Activated CD4-positive, alpha-beta T cell treated with anti-CD3 and anti-CD28 coated beads, Interleukin-2, Interleukin-4, amounts not matched to agents 100 ng/mL and 50 ng/mL, durations not matched to agents 16 hours and 8 hours (primary cell): ENCODE results near the gene TWIST2.

Source experiments
- DNase-seq: peaks from one replicate; pipeline ENCODE4 v3.0.0-alpha.2; 2020; ENCODE audit warnings: low spot score

The TWIST2 gene

DNA sequence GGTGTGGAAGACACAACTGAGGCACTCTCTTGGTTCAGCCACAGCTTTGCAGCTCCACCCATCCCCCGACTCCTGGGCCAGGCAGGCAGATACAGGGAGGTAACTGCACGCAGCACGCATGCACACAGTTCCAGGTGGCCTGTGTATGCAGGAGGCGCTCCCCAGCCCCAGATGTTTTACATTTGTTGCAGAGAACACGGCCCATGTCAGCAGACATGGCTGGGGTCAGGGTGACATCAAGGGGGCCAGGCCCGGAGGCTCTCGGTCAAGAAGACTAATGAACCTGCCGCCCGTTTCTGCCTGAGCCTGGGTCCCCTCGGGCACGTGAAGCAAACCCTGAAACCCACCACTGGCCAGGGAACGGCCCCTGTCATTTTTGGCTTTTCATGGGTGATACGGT lies 57.3 kb downstream of the TWIST2 start:
- no peak for DNase-seq

DNA sequence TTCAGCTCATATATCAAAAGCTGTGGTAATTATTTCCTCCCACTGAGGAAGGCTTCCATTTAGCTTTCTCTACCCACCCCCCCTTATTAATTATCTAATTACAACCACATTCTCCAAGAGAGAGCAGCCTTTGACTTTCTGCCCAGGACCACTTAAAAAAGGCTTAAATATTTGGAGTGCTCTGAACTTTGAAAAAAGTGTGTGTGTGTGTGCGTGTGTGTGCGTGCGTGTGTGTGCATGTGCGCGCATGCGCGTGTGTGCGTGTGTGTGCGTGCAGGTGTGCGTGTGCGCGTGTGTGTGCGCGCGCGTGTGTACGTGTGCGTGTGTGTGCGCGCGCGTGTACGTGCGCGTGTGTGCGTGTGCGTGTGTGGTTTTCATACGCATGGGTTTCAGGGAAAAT lies 57.8 kb downstream of the TWIST2 start:
- no peak for DNase-seq

DNA sequence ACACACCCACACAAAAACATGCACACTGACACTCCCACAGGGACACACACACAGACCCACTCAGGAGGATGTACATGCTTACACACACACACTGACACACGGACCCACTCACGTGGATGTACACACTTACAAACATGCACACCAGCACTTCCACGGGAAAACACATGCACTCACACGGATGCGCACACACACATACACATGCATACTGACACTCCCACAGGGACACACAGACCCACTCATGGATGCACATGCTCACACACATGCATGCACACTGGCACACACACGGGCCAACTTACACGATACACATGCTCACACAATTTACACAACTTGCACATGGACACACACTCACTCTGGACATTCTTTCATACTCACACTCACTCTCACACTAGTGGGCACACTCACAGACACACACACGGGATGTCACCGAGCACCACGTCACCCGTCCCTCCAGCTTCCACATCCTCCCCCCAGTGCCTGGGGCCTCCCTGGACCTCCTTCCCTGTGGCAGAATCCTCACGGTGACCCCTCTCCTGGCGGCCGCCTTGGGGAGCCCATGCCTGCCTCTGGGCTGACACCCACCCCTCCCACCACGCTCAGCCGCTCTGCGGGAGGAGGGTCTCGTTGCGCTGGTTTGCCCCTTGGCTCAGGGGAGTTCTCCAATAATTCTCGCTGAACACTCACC lies 58.5 kb downstream of the TWIST2 start:
- DNase-seq = no peak

DNA sequence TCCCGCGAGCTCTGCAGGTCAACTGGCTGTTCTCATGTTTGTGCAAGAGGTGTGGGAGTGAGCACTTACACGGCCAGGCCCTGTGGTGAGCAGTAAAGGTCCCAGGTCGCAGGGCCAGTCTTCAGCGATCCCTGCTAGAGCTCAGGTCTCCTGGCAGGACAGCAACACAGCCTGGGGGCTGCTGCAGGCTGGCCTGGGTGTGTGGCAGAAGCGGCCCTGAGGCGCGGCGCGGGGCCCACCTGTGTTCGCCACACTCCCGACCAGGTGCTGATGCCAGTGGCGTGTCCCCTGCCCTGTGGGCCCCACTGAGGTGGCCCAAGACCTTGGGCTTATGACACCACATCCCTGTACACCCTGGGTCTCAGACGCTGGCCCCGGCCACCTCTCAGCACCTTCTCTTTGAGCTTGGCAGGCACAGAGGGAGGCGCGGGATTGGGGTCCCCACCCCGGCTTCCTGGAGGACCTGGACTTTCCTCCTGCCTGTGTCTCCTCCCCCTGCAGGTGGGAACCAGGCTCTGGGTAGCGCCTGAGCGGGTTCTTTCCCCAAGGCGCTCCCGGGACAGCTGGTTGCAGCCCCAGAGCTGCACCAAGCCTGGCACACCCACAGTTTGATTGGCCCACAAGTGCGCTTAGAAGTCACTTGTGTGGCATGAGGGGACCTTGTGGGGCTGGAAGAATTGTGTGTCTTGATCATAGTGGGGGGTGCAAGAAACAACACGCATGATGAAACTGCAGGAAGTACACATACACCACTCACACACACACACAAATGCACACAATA lies 59.2 kb downstream of the TWIST2 start:
- no peak for DNase-seq

DNA sequence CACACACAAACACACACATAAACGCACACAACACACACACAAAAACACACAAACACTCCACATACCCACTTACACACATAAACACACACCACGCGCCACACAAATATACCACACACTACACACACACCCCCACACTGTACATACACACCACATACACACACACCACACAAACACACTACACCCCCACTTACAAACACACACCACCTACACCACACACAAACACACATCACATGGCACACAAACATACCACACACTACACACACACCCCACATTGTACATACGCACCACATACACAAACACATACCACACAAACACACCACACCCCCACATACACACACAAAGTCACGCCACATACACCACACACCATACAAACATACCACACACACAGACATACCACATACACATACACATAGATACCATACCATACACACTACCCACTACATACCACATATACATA lies 59.9 kb downstream of the TWIST2 start:
- DNase-seq = no peak

DNA sequence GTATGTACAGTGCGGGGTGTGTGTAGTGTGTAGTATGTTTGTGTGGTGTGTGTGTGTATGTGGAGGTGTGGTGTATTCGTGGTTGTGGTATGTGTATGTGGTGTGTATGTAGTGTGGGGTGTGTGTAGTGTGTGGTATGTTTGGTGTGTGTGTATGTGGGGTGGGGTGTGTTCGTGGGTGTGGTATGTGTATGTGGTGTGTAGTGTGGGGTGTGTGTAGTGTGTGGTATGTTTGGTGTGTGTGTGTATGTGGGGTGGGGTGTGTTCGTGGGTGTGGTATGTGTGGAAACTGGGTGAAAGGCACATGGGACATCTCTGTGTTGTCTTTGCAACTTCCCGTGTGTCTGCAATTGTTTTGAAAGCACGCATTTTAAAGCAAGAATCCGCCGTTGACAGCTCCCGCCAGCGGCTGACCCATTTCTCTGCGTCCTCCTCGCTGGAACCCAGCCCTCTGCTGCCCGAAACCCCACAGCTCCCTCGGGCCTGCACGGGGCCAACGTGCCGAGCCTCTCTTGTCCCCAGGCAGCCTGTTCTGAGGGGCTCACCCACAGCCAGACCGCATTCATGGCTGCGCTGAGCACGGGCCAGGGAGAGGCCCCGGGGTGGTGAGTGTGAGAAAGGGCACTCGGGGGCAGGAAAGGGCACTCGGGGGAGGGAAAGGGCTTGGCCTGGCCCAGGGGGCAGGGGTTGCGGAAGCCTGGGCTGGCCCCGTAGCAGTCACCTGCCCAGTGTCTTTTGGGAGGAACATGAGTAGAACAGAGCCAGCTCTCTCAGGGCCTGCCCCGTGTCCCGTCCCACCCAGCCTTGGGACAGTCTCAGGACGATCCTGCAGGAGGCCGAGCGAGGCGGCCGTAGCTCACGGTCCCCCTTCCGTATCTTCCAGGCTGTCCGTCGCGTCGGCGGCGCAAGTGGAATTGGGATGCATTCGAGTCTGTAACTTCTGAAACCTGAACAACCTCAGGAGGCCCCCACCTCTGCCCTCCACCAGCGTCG lies 61.4 kb downstream of the TWIST2 start:
- DNase-seq = no peak

DNA sequence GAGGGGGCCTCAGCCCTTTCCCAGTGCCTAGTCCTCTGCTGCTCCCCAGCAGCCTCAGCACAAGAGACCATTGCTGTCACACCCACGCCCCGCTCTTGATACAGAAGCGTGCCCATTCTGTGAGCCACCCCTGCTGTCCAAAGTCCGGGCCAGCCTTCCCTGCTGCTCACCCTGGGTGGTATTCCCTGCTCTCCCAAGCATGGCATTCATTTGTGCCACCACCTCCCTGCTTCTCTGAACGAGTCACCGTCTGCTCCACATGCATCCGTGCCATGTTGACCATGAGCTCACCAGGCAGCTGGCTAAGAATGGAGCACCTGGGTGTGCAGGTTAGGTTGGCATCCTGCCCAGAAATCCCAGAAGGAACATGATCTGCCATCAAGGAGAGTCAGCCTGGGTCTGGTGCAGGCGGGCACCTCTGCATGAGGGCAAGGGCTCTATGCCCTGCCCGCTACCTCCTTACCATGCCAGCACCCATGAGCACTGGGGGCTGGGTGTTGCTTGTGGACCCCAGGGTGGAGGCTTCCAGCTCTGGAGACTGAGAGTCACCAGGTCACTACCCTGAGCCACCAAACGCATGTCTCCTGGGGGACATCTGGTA lies 63.0 kb downstream of the TWIST2 start:
- DNase-seq = no peak

- DNase-seq = no peak
Measured at GRCh38 chr2:238911376-238912227, 63.7 kb downstream of the TWIST2 start.

DNA sequence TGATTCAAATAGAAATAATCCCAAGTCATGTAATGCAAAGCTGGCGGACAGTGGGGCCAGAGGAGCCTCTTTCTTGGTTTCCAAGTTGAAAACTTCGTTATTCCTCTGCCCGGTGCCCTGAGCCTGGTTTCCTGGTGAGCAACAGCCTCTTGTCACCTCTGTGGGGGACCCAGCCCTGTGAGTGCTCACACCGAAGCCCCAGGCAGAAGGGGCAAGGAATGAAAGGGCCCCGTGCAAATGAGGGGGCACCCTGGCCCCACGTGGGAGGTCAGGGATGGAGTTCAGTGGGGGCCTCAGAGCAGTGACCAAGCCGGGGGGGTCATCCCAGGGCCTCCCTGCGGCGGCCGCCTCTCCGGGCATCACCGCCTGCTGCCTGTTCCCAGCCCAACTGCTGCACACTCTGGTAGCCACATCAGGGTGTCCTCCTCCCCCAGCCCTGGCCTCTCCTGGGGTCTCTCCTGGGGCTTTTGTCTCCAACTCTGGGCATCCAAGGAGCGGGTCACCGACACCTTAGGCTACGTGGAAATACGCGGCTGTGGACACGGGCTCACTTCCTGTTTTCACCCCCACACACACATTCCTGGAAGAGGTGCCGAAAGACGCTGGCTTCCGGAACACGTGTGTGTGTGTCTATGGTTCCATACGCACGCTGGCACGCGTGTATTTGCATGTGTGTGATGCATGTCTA lies 64.5 kb downstream of the TWIST2 start:
- no peak for DNase-seq

DNA sequence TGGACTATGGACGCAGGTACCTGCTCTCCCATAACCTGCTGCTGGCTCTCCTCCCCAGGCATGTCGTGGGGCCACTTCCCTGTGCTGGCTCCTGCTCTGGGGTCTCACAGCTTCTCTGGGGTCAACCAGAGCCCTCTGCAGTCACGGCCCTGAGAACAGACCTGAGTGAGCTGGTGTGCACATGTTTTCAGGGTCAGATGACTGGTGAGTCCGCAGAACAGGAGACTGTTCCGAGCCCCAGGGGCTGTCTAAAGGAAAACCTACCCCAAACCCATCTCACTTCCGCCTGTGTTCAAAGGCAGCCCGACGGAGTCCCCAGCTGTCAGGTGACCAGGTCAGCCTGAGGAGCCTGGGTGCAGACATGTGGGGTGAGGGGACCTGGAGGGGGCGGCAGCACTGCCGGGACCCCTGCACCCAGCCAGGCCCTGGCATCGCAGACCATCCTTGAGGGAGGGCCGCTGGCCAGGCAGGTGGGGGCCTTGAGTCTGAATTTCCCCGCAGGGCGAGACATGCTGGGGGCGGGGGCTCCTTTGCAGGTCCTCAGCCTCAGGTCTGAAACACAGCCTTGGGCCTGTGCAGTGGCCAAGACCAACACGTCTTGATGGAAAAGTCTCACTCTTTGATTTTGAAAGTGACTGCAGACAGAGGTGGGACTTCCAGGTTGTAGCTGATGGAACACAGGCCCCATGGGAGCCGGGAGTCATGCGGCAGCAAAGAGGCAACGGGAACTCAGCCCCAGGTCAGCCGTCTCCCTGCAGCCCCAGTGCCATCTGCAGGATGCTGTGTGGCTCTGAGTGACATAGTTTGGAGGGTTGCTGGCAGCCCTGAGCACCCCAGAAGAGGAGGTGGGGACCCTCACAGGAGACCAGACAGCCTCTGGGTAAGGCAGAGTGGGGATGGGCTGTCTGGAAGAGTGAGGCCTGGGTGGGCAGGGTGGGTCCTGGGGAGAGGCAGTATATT lies 65.3 kb downstream of the TWIST2 start:
- DNase-seq = no peak

DNA sequence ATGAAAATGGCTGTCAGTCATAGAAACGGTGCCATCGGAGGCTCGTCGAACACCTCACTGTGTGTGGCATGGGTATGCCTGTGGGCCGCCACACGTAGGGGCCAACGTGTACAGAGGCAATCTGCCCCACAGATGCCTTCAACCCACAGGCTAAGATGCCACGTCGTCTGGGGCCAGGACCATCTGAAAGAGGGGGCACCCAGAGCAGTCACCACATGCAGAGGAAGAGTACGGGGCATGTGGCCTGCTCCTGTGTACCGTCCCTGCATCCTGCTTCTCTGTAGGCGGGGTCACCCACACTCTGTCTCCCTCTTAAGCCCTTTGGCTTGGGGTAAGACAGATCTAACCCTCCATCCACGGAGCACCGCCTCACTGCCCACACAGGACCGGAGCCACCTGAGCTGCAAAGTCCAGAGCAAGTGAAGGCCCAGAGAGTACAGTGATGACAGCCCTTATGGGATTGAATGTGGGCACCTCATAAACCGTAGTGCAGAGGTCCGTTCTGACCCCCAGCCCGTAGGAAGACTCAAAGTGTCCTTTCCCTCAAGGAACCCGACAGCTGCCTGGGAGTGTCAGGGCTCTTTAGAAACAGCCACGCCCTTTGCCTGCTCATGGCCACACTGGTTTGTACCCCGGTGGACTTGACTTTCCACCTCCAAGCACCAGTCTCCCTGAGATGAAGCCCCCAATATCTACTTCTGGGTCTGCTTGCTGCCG lies 66.2 kb downstream of the TWIST2 start:
- DNase-seq = no peak

- no peak for DNase-seq
Measured at GRCh38 chr2:238914648-238915015, 66.7 kb downstream of the TWIST2 start.

- no peak for DNase-seq
Measured at GRCh38 chr2:238915196-238915595, 67.3 kb downstream of the TWIST2 start.

GRCh38 chr2:238915596-238915995 lies 67.7 kb downstream of the TWIST2 start:
- DNase-seq = no peak

DNA sequence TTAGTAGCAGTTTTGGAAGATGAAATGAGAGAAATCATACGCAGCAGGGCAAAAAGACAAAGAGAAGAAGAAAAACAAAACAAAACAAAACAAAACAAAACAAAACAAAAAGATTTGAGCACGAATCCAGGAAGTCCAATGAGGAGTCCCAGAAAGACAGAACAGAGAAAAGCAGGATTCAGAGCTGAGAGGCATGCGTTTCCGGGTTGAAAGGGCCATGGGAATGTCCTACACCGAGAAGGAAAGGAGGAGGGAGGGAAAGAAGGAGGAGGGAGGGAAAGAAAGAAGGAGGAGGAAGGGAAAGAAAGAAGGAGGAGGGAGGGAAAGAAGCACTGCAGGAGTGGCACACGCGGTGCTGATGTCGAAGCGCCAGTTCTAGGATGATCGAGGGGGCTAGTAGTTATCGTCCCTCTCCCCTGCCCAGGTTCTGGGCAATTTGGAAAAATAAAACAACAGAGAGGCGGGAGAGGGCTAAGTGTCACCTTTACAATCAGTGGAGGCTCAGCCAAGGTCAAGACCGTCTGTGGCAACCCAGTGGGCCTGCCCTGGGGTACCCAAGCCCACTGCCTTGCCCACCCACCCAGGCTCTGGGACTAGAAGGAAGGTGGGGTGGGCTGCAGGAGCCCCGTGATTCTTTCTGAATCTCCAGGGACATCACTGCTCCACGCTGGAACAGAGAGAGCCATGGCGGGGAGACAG lies 68.4 kb downstream of the TWIST2 start:
- DNase-seq = no peak

- no peak for DNase-seq
Measured at GRCh38 chr2:238916875-238917590, 69.1 kb downstream of the TWIST2 start.

GRCh38 chr2:238919307-238919706 lies 71.4 kb downstream of the TWIST2 start:
- DNase-seq = no peak
